AML-193 (cell line): Measurements from ENCODE around the gene CDHR3.
"Not testable (repeated sequence)": the region's sequence is repeated elsewhere in the genome, so short reads cannot be mapped to it uniquely, and the experiment has no call there.

ENCODE experiments used
- DNase-seq, 2 experiments: peaks; one replicate each; lab custom pipeline; 2025; lab: John Stamatoyannopoulos, UW

CDHR3 gene, protein sequence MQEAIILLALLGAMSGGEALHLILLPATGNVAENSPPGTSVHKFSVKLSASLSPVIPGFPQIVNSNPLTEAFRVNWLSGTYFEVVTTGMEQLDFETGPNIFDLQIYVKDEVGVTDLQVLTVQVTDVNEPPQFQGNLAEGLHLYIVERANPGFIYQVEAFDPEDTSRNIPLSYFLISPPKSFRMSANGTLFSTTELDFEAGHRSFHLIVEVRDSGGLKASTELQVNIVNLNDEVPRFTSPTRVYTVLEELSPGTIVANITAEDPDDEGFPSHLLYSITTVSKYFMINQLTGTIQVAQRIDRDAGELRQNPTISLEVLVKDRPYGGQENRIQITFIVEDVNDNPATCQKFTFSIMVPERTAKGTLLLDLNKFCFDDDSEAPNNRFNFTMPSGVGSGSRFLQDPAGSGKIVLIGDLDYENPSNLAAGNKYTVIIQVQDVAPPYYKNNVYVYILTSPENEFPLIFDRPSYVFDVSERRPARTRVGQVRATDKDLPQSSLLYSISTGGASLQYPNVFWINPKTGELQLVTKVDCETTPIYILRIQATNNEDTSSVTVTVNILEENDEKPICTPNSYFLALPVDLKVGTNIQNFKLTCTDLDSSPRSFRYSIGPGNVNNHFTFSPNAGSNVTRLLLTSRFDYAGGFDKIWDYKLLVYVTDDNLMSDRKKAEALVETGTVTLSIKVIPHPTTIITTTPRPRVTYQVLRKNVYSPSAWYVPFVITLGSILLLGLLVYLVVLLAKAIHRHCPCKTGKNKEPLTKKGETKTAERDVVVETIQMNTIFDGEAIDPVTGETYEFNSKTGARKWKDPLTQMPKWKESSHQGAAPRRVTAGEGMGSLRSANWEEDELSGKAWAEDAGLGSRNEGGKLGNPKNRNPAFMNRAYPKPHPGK

GRCh38 chr7:105963038-105963667 is at the start of gene CDHR3:
TSS of gene CDHR3 (plus strand) at chr7:105963264. CDS start at chr7:105963319, 55 bp downstream.
- no peak for DNase-seq

DNA sequence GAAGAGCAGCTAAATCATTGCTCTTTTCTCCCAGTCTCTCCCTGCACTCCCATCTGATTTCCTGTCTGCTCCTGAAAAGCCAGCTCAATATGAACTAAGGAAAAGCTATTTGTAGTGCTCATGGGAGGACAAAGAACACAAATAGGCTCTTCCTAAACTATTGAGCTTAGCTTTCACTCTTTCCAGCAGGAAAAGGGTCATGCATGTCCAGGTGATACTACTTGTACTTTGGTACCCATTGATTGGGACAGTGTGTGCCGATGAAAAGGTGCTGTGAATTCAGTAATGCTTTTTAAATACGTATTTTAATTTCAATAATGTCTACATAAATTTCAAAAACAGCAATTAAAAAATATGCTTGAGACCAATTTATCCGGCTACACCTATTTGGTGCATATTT is 49.1 kb upstream of the CDHR3 start:
- no peak for DNase-seq

GRCh38 chr7:105916603-105917002 is 46.5 kb upstream of the CDHR3 start:
- DNase-seq, result no peak

DNA sequence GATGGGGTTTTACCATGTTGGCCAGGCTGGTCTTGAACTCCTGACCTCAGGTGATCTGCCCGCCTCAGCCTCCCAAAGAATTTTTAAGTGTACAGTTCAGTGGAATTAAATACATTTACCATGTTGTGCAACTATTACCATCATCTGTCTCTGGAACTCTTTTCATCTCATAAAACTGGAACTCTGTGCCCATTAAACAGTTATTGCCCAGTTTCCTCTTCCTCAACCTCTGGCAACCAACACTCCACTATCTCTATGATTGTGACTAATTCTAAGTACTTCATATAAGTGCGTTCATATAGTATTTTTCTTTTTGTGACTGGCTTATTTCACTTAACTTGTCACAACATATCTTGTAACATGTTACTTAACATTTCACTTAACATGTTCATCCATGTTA is 45.4 kb upstream of the CDHR3 start:
- no peak for DNase-seq

GRCh38 chr7:105920766-105921165 is 42.3 kb upstream of the CDHR3 start:
- no peak for DNase-seq

DNA sequence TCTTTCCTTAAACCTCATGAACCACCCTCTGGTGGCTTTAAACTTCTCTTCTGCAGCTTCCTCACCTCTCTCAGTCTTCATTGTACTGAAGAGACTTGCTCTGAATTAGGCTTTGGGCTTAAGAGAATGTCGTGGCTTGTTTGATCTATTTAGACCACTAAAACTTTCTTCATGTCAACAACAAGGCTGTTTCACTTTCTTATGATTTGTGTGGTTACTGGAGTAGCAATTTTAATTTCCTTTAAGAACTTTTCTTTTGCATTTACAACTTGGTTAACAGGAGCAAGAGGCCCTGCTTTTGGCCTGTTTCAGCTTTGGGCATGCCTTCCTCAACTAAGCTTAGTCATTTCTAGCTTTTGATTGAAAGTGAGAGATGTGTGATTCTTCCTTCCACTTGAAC is 38.1 kb upstream of the CDHR3 start:
- DNase-seq, result no peak

DNA sequence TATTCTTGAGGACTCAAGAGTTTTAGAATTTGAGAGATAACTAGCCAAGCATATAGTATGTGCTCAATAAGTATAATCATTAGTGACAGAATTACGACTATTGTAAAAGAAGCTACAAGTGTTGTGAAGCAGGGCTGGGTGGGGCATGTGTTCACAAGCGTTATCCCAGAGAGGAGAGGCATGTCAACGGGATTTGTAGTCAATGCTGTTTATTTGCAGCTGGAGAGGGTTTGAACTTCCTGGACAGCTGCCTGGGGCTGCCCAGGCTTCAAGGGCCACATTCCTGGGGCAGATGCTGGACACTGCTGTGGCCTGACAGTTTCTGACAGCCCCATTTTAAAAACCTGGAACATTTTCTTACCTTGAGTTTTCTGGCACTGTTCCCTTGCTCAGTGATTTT is 36.9 kb upstream of the CDHR3 start:
- no peak for DNase-seq

DNA sequence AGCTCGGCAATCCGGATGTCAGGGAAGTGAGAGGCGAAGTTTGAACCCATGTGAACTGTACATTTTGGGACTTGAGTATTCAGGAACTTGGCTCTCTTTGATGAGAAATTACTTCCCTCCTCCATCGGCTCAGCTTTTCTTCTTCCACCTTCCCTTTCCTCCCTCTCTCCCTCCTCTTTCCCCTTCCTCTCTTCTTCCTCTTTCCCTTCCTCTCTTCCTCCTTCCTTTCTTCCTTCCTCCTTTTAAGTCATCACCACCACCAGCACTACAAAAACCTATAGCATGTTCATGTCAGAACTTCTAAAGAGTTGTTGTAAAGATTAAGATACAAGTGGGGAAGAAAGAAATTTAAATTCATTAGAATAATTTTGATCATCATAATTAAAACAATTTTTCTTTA is 31.9 kb upstream of the CDHR3 start:
- no peak for DNase-seq

GRCh38 chr7:105932835-105933477 is 30.1 kb upstream of the CDHR3 start:
- DNase-seq, result no peak

DNA sequence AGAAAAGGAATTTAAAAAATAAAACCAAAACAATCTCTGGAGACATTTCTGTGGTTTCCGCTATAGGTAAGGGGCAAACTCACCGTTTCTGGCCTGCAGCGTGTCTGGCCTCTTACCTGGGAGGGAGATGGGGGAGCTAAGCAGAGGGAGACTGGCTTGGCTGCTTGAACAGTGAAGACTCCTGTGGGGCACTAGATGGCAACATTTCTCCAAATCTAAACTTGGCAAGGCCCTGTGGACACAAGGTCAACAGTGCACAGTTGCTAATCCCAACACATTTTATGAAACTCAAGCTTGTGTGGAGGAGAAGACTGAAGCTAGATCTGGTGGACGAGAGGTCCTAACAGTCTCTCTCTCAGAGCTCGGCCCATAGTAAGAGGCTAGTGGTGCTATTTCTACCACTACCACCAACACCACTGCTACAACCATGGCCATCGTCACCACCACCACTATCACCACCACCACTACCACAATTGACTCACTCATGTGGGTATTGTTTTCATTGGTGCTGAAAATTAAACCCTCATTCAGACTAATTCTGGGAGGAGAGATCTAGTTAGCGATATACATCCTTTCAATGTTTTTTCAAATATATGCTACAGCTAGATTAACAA is 28.4 kb upstream of the CDHR3 start:
- DNase-seq, result peak; percentile 5 to 32

DNA sequence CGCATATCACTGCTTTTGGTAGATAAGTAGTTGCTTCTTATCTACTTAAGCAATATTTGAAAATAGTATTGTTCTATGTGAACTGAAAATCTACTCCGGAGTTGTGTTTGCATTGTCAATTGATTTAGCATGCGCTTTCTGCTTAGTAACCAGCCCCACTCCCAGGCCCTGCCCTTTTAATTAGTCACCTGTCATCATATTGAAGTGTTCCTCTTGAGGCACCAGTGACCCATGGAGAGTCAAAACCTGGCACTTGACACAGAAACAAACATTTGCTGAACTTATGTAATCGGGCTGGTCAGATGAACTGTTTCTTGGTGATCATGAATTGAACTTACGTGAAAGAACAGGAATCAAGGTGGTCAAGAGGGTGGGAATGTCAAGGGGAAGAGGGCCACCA is 27.8 kb upstream of the CDHR3 start:
- DNase-seq, result no peak

DNA sequence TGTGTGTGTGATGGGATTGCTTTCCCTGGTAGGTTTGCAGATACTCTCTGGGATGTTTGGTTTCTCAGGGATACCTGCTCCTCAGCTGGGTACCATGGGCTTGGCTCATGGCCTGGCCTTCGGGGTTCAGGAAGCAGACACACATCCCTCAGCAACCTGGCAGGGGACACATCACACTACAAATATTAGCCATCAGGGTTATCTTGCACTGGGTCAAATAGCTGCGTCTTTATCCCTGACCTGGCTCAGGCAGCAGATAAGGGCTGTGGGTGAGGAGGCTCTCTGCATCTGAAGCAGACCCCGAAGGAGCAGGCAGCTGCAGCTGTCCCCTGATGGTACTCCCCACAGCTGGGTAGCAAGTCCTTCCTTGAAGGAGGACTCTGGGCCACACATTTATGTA is 25.7 kb upstream of the CDHR3 start:
- no peak for DNase-seq

- DNase-seq, result no peak
Observed at GRCh38 chr7:105940109-105940508, 23.0 kb upstream of the CDHR3 start.

DNA sequence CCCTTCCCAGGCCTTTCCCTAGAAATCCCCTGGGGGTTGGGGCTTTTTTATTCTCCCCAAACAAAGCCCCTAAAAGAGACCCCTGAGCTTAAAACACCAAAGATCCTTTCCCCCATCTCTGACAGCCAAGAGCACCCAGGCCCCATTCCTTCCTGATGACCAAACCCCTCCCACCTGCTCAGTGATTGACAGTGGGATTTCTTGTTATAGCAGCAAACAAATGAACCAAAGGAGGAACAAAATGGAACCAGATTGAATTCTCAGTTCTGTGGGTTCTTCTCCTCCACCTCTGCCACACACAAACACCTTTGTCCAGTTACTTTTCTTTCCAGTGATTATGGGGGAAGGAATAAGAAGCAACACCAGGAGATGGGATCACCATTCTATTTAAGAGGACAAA is 21.5 kb upstream of the CDHR3 start:
- no peak for DNase-seq

- no peak for DNase-seq
Observed at GRCh38 chr7:105943486-105943885, 19.6 kb upstream of the CDHR3 start.

DNA sequence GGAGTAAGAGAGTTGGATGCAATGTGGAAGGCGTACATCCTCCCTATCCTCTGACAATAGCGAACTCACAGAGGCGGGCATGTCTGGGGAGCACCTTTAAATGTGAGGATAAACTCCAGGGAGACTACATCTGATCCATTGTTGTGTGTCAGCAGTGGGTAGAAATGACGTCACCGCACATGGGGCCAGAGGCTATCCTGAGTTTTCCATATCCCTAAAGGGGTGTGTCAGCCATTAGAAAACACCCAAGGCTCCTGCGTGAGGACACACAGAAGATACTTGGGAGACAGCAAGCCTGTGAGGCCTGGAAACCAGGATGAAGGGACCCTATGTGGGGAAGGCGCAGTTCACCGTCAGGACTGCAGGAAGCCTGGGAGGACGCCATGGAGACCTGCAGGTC is 17.2 kb upstream of the CDHR3 start:
- no peak for DNase-seq

GRCh38 chr7:105951597-105951996 is 11.5 kb upstream of the CDHR3 start:
- no peak for DNase-seq

DNA sequence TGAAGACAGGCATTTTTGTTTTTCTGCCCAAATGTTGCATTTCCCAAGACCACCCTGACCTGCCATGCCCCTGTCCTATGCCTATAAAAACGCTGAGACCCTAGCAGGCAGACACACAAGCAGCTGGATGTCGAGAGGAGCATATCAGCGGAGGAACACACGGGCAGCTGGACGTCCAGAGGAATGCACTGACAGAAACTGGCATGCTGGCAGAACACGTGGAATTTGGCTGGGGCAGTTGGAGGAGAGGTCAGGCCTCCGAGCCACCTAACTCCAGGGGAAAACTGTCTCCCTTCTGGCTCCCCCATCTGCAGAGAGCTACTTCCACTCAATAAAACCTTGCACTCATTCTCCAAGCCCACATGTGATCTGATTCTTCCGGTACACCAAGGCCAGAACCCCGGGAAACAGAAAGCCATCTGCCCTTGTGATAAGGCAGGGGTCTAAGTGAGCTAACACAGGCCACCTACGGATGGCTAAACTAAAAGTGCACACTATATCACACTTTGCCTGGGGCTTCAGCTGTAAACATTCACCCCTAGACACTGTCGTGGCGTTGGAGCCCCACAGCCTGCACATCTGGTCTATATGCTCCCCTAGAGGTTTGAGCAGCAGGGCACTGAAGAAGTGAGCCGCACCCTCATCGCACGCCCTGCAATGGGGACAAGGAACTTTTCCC is 10.0 kb upstream of the CDHR3 start:
- DNase-seq, result no peak

DNA sequence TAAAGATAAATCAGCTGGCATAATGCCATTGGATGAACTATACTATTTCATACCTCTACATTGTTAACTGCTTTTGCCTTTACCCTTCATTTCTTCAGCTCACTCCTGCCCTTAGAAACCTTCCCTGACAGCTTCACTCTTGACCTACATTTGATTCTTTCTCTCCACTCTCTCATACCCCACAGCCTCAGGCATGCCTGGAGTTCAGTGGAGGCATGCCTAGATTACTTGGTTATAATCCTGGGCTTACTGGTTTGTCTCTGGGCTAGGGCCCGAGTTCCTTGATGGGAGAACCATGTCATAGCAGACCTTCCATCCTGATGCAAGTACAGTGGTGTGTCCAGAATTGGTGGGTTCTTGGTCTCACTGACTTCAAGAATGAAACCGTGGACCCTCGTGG is 8.4 kb upstream of the CDHR3 start:
- DNase-seq, result no peak

DNA sequence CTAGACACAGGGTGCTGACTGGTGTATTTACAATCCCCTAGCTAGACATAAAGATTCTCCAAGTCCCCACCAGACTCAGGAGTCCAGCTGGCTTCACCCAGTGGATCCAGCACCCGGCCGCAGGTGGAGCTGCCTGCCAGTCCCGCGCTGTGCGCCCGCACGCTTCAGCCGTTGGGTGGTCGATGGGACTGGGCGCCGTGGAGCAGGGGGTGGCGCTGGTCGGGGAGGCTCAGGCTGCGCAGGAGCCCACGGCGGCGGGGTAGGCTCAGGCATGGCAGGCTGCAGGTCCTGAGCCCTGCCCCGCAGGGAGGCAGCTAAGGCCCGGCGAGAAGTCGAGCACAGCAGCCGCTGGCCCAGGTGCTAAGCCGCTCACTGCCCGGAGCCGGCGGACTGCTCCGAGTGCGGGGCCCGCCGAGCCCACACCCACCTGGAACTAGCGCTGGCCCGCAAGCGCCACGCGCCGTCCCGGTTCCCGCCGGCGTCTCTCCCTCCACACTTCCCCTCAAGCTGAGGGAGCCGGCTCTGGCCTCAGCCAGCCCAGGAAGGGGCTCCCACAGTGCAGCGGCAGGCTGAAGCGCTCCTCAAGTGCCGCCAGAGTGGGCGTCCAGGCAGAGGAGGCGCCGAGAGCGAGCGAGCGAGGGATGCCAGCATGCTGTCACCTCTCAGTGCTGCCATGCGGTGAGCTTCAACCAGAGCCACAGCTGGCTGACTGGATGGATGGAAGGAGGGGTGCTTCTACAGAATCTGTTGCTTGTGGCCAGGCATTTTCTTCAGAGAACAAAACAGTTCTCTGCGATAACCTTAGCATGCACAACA is 7.2 kb upstream of the CDHR3 start:
- not testable (repeated sequence) for DNase-seq
